22Rv1 (cell line): ENCODE data around the gene SARNP.

Source experiments
- ZFX ChIP-seq: fragments of 450-650 bp; IDR thresholded peaks from 2 replicates; pipeline ENCODE4 v1.6.1; 2017; ENCODE audit warnings: antibody characterized with exemption, borderline replicate concordance
- TF ChIP-seq, protein P1 (sequence below): fragments of 450-650 bp; IDR thresholded peaks from 2 replicates; pipeline ENCODE4 v1.5.1; 2017; ENCODE audit warnings: mild to moderate bottlenecking

DNA sequence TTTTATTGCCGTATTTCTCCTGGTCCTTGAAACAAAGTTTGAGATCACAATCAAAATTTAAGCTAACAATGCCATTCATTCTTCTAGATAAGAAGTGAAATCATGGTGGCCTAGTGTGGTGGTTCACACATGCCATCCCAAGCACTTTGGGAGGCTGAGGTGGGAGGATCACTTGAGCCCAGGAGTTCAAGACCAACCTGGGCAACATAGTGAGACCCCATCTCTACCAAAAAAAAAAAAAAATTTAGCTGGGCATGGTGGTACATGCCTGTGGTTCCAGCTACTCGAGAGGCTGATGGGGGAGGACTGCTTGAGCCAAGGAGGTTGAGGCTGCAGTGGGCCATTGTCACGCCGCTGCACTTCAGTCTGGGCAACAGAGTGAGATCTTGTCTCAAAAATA lies 50.4 kb downstream of the SARNP start:
- TF ChIP-seq, protein P1, sequence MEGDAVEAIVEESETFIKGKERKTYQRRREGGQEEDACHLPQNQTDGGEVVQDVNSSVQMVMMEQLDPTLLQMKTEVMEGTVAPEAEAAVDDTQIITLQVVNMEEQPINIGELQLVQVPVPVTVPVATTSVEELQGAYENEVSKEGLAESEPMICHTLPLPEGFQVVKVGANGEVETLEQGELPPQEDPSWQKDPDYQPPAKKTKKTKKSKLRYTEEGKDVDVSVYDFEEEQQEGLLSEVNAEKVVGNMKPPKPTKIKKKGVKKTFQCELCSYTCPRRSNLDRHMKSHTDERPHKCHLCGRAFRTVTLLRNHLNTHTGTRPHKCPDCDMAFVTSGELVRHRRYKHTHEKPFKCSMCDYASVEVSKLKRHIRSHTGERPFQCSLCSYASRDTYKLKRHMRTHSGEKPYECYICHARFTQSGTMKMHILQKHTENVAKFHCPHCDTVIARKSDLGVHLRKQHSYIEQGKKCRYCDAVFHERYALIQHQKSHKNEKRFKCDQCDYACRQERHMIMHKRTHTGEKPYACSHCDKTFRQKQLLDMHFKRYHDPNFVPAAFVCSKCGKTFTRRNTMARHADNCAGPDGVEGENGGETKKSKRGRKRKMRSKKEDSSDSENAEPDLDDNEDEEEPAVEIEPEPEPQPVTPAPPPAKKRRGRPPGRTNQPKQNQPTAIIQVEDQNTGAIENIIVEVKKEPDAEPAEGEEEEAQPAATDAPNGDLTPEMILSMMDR = no peak
- no peak for TF ChIP-seq ZFX
